Panc1 (cell line): ENCODE data around the gene OSBPL5. TPM values are rescaled to one million over a fixed set of nuclear protein-coding genes. Genes with fewer than 3 reads are reported as not detected.

Source experiments
- ATAC-seq: fragments of 200-7000 bp; cut with Tn5 transposase; 2 replicates; pipeline ENCODE4 v1.9.1; 2020; ENCODE audit warnings: mild to moderate bottlenecking, moderate library complexity
- BruUV-seq: library from RNA; stranded (reverse); fragments of 400-500 nt; replicated peaks from 2 replicates; lab custom pipeline; 2021; lab: Mats Ljungman, UMichigan
- CTCF ChIA-PET: fragments of 300-600 bp; sonication (Branson Sonifier 250); formaldehyde crosslinking; loops from one replicate; lab custom pipeline; 2022; ENCODE audit warnings: antibody characterized with exemption; lab: Charles Lee
- POLR2A ChIA-PET: fragments of 300-600 bp; sonication (Branson Sonifier 250); formaldehyde crosslinking; loops from one replicate; lab custom pipeline; 2022; ENCODE audit warnings: antibody characterized with exemption; lab: Charles Lee
- DNase-seq: peaks from one replicate; pipeline ENCODE4 v3.0.0-alpha.2; 2010; ENCODE audit warnings: low read depth, low spot score
- H3K27ac ChIP-seq: 2 replicates; pipeline ENCODE4 v1.5.1; 2011; ENCODE audit warnings: mild to moderate bottlenecking, low read length, inconsistent platforms
- H3K27me3 ChIP-seq: fragments of 200-500 bp; sonication (Bioruptor generic); 2 replicates; pipeline ENCODE4 v1.6.0; 2014; ENCODE audit warnings: low read length, inconsistent platforms; ENCODE audit not compliant: control insufficient read depth, insufficient read depth
- H3K36me3 ChIP-seq: fragments of 200-500 bp; sonication (Bioruptor generic); 2 replicates; pipeline ENCODE4 v1.5.1; 2014; ENCODE audit warnings: inconsistent platforms, mild to moderate bottlenecking, low read length, moderate library complexity; ENCODE audit not compliant: control insufficient read depth, insufficient read depth
- H3K4me1 ChIP-seq: 2 replicates; pipeline ENCODE4 v1.5.1; 2011; ENCODE audit warnings: inconsistent platforms, mild to moderate bottlenecking, low read length, moderate library complexity; ENCODE audit not compliant: control insufficient read depth, insufficient read depth
- H3K4me3 ChIP-seq, 2 experiments: 2 replicates each; pipeline ENCODE4 v1.5.1; 2011 to 2012; ENCODE audit warnings: low read depth in 2 of 2, low read length in 2 of 2, mild to moderate bottlenecking in 2 of 2, inconsistent platforms in 1 of 2, moderate library complexity in 1 of 2
- H3K9me3 ChIP-seq: fragments of 200-500 bp; sonication (Bioruptor generic); 2 replicates; pipeline ENCODE4 v1.5.1; 2014; ENCODE audit warnings: low read depth, mild to moderate bottlenecking, inconsistent platforms, low read length, moderate library complexity; ENCODE audit not compliant: control insufficient read depth, insufficient read depth
- CTCF ChIP-seq: fragments of 450-650 bp; IDR thresholded peaks from 2 replicates; pipeline ENCODE4 v1.5.1; 2017; ENCODE audit warnings: mild to moderate bottlenecking
- POLR2AphosphoS5 ChIP-seq: IDR thresholded peaks from 2 replicates; pipeline ENCODE4 v1.6.1; 2012; ENCODE audit warnings: mild to moderate bottlenecking, low read depth, low read length, moderate library complexity
- REST ChIP-seq, 2 experiments: IDR thresholded peaks; 2 replicates each; pipeline ENCODE4 v1.6.1; 2011 to 2012; ENCODE audit warnings: low read depth in 2 of 2, control low read depth in 1 of 2, low read length in 1 of 2, mild to moderate bottlenecking in 1 of 2, moderate library complexity in 1 of 2; ENCODE audit not compliant: insufficient read depth in 1 of 2
- SIN3A ChIP-seq: IDR thresholded peaks from 2 replicates; pipeline ENCODE4 v1.6.1; 2012; ENCODE audit warnings: low read depth, mild to moderate bottlenecking, low read length, moderate library complexity, borderline replicate concordance; ENCODE audit not compliant: insufficient read depth
- TCF7L2 ChIP-seq: IDR thresholded peaks from 2 replicates; pipeline ENCODE4 v1.6.1; 2011; ENCODE audit warnings: mild to moderate bottlenecking, low read depth, low read length, inconsistent platforms
- in situ Hi-C: cut with HindIII; loops from 2 replicates; pipeline ENCODE4 v1.10.0; 2016; ENCODE audit warnings: low sequenced_read_pairs, low pct_unique_long_range_greater_than_20kb
- intact Hi-C: fragments of 100-400 bp; cut with micrococcal nuclease; formaldehyde crosslinking; loops from one replicate; pipeline ENCODE4 v1.10.0; 2022; ENCODE audit not compliant: unreplicated experiment
- total RNA-seq: library from RNA; stranded (reverse); gene quantifications from one replicate; pipeline ENCODE4 v1.2.1, GENCODE V29; 2021; ENCODE audit not compliant: unreplicated experiment

Gene OSBPL5
- total RNA-seq, 1 experiment from 2014 or later = 20.2 TPM

- no peaks in the 10 kb centered on the region for H3K9me3 ChIP-seq
- POLR2A ChIA-PET = no interaction called here
- H3K36me3 ChIP-seq = no peaks in the 10 kb centered on the region
- H3K4me1 ChIP-seq = no peaks in the 10 kb centered on the region; the same call in 1 of the 2 replicates
- H3K27me3 ChIP-seq = peaks cover 13% of the 10 kb centered on the region
- intact Hi-C loops (no loop called here), in situ Hi-C loops (no loop called here)
- no TSS peak for BruUV-seq
- TF ChIP-seq SIN3A (no peak), REST (IDR thresholded peaks at IDR 0.05; ENCODE audit: insufficient read depth in 1 of 2, low read depth in 2 of 2, low read length in 1 of 2) (no peak), POLR2AphosphoS5 (no peak), CTCF (no peak), TCF7L2 (no peak)
- H3K4me3 ChIP-seq = no peak overlapping the region
- DNase-seq = no peak
- no peak overlapping the region for H3K27ac ChIP-seq
- no peak for ATAC-seq
- CTCF ChIA-PET = no interaction called here
Measured at GRCh38 chr11:3206156-3206921, 41.2 kb upstream of the OSBPL5 start.

GRCh38 chr11:3205261-3206155 lies 40.4 kb upstream of the OSBPL5 start:
- ATAC-seq (no peak), DNase-seq (no peak)
- in situ Hi-C loops = no loop called here
- Histone ChIP-seq H3K4me1 (no peaks in the 10 kb centered on the region; the same call in 1 of the 2 replicates), H3K36me3 (no peaks in the 10 kb centered on the region), H3K27ac (no peak overlapping the region), H3K4me3 (no peak overlapping the region), H3K9me3 (no peaks in the 10 kb centered on the region), H3K27me3 (peaks cover 15% of the 10 kb centered on the region)
- TF ChIP-seq SIN3A = no peak
- no peak for TF ChIP-seq REST (IDR thresholded peaks at IDR 0.05; ENCODE audit: insufficient read depth in 1 of 2, low read depth in 2 of 2, low read length in 1 of 2)
- no peak for TF ChIP-seq POLR2AphosphoS5
- no peak for TF ChIP-seq CTCF
- no peak for TF ChIP-seq TCF7L2
- no TSS peak for BruUV-seq
- POLR2A ChIA-PET = no interaction called here
- CTCF ChIA-PET = interaction anchor here (0.6 kb wide), 1 partner anchor 94 kb away, joined by 4 read pairs; no protein-coding TSS in a partner anchor
- intact Hi-C loops = no loop called here
